GM19324 (cell line): Measurements from ENCODE around the gene PHF23.

Source experiments
- ATAC-seq: cut with Tn5 transposase; IDR thresholded peaks from one replicate; pipeline ENCODE4 v1.9.1; 2021; ENCODE audit warnings: mild to moderate bottlenecking, moderate library complexity; ENCODE audit not compliant: unreplicated experiment, low FRiP score

Gene PHF23

DNA sequence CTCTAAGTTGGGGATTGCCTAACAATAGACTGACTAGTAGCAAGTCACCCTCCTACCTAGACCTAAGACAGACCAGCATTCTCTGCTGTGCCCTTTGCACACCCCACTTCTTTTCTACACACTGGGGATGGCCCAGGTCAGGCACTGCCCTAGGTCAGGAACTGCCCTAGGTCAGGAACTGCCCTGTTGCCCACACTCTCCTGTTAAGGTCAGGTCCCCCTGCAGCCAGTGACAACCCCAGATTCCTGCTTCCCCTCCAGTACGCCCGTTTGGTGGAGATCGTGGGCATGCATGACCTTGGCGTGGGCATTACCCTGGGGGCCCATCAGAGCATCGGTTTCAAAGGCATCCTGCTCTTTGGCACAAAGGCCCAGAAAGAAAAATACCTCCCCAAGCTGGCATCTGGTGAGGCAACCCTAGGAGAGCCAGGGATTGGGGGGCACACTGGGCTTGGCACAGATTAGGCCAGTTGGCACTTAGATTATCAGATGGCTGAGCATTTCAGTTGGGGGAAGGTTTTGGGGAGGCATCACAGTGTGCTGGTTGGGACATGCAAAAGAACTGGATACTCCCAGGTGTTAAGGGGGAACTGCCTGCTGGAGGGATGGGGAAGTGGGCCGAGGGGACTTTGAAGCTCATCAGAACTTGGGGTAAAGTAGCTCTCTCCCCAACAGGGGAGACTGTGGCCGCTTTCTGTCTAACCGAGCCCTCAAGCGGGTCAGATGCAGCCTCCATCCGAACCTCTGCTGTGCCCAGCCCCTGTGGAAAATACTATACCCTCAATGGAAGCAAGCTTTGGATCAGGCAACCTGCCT is 17.8 kb downstream of the PHF23 start:
- no peak for ATAC-seq

DNA sequence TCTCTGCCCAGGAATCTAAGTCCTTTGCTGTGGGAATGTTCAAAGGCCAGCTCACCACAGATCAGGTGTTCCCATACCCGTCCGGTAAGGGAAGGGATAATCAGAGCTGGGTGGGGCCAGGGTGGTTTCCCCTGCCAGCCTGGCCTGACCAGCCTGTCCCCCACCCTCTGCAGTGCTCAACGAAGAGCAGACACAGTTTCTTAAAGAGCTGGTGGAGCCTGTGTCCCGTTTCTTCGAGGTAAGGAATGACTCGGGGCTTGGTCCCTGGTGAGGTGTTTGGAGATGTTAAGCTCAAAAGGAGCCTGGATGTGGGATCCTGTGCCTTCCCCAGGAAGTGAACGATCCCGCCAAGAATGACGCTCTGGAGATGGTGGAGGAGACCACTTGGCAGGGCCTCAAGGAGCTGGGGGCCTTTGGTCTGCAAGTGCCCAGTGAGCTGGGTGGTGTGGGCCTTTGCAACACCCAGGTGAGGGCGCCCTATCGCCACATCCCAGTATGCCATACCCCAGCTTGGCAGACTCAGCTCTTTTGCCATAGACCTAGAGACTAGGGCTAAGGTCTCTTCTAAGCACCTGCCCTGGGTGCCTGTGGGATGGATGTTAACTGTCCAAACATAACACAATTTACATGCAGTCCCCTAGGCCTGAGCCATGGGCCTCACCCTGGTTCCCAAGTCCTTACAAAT is 18.5 kb downstream of the PHF23 start:
- no peak for ATAC-seq

DNA sequence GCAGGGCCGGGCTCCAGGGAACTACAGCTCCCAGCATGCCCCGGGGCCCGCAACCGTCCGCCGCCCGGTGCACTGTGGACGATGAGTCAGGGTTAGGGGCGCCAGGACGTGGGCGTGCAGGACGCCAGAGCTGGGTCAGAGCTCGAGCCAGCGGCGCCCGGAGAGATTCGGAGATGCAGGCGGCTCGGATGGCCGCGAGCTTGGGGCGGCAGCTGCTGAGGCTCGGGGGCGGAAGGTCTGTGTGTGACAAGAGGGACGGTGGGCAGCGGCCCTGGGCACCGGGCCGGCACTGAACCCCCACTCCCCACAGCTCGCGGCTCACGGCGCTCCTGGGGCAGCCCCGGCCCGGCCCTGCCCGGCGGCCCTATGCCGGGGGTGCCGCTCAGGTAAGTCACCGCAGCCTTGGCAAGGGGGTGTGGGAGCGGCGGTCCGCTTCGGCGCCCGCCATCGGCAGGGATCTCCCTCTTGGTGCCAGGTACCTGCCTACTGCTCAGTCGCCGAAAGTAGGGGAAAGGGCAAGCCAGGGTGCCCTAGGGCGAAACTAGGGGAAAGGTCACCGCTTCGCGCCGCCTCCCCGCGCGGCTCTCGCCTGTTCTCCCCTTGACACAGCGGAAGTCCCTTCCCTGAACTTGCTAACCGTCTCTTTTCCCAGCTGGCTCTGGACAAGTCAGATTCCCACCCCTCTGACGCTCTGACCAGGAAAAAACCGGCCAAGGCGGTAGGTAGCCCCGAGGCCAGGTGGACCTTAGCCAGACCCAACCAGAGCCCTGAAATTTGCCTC is 19.3 kb downstream of the PHF23 start, which contains the start of the genes ACADVL and DLG4:
Gene ACADVL (plus strand): TSS at position 127 of the 781 bp plus-strand sequence. CDS start 47 bp downstream, at position 174.
Gene DLG4 (minus strand): TSS at position 25 of the 781 bp plus-strand sequence.
- peak; percentile 47 for ATAC-seq

DNA sequence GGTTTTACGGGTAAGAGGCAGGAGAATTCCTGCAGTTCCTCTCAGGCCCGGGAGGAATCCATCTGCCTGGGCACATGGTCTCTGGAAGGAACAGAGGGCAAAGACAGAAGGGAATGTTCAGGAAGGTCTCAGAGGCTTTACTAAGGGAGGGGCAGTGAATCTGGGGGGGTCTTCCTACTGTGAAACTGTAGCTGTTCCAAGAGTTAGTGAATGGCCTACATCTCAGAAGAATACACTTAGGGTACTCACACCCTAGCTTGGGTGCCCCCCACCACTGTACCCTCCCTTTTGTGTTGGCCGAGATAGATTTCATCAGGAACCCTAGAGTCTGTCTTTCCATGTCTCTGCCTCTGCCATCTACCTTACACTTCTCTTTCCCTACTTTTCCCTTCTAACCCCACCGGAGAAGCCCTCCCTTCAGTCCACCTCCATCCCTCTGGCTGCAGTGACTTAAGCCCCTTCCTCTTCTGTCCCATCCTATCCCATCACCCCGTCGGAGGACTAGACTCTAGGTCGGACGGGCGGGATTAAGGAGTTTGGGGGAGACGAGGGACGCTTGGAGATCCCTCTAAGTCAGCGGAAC is 19.9 kb downstream of the PHF23 start:
- no peak for ATAC-seq

DNA sequence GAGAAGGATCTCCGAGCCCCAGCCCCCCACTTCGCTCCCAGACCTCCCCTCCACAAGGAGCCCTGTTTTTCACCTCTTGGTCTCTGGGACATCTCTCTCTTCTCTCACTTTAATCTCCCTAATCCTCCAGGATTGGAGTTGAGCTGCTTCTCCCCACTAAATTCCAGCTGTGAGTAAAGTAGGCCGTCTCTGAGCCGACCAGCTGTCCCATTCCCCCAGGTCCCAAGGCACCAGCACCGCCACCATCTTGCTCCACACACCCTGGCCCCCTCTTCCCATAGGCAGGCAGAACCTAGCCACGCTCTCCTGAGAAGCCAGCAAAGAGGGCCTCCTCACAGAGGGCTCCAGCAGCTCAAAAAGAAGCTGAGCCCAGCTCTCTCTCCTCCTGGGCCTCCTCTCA is 20.5 kb downstream of the PHF23 start:
- no peak for ATAC-seq

DNA sequence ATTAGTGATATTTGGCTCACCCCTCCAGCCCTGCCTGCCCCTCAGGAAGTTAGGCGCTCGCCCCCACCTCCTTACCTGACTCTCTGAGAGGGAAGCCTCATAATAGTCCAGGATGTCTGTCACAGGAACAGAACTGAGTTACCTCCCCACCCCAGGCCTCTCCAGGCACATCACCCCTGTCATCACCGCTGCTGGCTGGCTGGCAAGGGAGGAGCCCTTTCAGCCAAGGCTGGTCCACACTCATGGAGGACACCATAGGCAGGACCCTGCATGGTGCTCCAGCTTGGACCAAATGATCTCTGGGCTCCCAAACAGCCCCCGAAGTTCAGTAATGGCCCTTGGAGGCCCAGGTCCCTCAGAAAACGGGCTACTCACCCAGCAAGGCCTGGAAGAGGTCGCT is 21.1 kb downstream of the PHF23 start:
- ATAC-seq: no peak

DNA sequence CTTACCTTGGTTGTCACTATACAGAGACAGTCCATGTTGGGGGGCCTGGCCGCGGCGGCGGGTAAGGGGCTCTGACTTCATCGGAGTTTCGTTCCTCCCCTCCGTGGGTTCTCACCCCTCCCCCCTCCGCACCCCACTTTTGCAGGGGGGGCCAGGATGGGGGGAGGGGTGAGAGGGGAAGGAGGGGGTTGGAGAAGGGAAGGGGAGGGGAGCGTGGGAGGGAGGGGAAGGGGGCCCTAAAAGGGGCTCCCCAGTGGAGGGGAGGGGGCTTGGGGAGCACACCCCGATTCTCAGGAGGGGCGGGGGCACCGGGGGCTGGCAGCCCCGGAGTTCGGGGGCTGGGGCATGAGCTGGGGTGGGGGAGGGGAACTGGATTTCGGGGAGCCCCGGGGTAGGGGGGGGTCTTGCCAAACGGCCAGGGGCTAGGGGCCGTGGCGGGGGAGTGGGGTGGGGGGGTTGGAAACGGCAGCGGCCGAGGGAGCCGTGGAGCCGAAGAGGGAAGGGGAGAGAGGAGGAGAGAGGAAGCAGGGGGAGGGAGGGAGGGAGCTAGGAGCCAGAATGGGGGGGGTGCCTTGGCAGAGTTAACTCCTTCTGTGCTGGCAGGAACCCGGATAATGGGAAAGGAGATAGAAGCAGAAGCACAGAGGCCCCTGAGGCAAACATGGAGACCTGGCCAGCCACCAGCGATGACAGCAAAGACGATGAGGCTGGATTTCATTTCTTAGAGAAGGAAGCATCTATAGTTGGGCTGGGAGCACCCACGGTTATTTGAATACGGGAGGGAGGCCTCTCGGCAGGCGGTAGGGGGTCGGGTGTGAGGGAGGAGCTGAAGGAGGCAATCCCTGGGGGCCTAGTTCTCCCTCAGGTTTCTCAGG is 21.9 kb downstream of the PHF23 start:
- ATAC-seq: no peak

DNA sequence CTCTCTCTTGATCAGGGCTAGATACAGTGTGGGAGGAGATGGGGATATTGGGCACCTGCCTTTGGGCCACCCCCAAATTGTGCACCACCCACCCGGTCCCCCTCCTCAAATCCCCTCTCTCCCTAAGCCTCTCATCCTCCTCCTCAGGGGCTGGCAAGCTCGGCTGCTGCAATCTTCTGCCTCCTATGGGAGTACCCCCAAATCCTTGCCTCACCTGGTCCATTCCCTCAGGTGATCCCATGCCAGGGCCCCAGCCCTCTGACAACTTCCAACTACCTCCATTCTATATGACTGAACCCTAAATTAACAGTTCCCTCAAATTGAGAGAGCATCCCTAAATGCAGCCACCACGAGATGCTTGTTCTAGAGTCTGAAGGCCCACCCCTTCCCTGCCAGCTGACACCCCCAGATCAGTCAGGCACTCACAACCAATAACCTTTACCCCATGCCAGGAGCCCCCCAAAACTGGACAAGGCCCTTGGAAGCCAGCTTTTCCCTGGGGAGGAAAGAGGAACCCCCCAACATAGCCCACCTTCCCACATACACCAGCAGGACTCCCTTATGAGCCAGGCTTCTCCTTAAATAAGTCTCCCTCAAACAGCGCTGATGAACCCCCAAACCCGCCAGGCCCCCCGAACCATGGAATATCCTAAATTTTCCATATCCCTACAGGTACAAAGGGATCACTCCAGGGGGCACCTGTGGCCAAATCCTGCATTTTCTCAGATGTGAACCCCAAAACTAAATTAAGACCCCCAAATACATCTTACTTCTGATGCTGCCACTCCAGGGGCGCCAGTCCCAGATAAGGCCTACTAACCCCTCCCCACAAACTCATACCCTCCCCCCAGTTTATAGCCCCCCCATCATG is 22.8 kb downstream of the PHF23 start:
- ATAC-seq: no peak

DNA sequence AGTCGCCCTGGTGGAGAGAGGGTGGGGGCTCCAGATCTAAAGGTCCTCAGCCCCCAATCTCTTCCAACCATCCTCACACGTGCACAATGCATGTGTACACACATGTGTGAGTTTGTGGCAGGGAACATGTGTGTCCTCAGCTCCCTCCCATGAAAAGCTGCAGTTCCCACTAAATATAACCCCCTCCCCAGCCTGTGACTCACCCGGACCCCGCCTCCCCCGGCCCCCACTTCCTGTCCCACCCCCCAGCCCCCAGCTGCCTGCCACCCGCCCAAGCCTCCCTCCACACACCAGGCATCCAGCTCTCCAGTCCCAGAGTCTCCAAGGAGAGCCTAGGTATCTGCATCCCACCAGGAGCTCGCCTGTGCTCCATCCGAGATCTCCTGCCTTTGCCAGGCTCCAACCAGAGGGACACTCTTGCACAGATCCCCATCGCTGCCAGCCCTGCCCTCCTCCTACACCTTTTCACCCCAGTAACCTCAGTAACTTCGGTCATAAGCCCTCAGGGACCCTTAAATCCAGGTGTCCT is 23.5 kb downstream of the PHF23 start:
- ATAC-seq: no peak

DNA sequence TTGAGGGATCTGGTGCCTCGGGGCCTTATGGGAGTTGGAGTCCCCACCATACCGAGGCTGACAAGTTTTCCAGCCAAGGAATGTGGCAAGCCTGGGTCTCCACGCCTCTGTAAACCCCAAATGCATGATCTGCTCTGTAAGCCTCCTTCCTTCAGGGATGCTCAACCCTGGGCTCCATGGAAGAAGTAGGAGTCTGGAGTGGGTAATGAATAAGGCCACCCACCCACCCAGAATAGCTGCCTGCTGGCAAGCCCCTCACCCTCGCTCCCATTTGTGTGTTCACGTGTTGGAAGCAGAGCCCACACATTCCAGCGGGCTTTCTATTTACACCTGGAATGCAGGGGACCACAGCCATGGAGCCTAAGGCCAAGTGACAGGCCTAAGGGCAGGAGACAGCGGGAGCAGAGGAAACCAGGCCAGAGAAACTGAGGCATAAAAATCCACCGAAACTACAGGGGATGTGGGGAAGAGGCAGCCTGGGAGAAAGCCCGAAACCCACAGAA is 24.1 kb downstream of the PHF23 start:
- ATAC-seq: no peak

DNA sequence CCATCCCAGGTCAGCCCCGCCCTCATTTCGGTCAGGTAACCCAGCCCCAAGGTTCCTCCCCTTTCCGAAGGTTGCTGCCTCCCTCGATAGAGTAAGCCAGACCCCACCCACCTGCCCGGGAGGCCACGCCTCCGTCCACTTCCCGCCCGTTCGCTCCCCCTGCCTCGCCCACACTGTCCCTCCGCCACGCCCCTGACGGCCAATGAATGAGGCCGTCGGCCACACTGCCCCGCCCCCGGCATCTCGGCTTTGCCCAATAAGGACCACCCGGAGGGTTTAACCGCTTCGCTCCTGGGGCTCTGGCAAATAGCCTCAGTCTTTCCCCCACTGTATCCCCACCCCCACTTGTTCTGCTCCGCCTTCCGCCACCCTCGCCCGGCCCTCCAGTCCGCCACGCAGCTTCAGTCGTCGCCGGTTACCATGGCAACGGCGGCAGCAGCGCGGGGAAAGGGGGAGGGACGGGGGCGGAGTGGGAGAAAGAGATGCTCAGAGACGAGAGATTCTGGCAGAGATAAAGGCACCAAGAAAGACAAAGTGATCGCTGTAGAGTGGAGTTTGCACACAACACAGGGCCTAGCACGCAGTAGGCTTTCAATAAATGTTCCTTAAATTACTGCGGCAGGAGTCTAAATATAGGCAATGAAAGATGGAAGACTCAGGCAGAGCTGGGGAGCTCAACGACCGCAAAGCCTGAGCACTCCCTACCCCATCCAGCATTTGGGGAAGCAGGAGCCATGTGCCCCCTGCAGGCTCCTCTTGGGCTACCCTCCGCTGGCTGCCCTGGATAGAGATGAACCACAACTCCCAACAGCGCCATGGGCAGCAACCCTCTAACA is 24.7 kb downstream of the PHF23 start:
- peak; percentile 83 for ATAC-seq

DNA sequence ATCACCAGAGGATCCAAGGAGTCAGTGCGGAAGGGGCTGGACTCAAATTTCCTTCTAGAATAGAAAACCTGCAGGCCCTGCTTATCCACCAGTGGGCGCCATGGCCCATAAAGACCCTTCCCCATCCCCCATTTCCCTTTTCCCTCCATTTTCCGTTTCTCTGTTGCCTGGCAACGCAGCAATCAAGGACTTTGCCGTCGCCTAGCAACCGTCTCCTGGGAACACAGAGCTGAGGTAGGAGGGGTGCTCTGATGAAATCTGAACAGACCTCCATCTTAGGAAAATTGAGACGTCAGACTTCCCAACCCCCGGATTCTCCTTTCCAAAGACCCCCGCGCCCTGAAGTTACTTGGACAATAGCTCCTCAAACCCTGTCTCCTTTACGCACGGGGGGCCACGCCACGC is 25.4 kb downstream of the PHF23 start:
- ATAC-seq: no peak

DNA sequence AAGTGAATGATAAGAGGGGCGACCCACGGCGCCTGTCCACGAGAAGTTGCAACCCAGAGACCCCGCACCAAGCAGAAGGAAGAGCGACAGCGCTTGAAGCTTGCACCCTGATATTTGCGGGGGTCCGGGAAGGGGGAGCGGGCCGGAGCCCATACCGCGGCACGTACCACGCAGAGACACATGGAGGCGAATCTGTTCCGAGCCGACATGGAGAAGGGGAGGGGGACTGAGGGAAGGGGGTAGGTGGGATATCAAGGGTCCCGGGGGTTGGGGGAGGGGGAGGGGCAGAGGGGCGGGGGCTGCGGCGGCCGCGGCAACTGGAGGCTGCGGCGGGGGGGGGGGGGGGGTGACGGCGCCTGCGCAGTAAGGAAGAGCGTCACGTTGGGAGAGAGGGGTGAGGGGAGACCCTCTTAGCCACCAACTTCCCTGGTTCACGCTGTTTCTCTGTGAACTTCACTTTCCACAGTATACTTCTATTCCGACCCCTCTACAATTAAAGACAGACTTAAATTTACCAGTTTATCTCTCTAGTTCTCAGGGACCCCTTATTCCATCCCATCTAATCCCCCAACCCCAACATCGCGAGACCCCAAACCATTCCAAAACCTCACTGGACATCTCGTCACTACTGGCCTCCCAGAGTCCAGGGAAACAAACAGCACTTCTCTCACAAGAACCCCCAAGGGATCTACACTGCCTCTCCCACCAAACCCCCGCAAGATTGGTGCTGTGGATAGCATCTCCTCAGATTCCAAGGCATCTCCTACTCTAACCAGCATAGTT is 27.6 kb downstream of the PHF23 start:
- ATAC-seq: no peak

DNA sequence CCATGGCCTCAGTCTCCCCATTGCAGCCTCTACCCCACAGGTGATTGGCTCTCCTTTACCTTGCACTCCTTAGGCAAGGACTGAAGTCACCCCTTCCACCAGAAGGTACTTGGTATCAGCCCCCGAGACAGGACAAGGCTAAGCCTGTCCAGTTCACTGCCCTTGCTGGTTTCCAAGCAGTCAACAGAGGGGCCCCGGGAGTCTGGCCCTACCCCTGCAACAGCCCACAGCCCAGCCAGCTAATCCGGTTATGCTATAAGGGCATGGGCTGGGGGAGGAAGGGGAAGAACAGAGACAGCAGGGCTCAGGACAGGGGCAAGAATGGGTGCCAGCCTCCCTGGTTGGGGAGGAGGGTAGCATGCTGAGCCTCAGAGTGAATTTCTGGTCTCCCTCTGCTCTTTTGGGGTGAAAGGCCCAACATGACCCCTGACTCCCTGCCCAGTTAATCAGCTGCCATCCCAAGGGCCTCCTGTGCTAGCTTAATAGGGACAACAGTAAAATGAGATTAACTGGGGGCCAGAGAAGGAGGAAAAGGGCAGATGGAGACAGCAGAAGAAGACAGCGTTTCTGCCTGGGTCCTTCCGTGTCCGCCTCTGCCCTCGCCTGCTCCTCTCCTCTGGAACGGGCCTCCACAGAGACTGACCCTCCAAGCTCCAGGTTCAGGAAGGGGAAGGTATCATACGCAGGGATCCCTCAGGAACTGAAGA is 30.4 kb downstream of the PHF23 start:
- no peak for ATAC-seq

DNA sequence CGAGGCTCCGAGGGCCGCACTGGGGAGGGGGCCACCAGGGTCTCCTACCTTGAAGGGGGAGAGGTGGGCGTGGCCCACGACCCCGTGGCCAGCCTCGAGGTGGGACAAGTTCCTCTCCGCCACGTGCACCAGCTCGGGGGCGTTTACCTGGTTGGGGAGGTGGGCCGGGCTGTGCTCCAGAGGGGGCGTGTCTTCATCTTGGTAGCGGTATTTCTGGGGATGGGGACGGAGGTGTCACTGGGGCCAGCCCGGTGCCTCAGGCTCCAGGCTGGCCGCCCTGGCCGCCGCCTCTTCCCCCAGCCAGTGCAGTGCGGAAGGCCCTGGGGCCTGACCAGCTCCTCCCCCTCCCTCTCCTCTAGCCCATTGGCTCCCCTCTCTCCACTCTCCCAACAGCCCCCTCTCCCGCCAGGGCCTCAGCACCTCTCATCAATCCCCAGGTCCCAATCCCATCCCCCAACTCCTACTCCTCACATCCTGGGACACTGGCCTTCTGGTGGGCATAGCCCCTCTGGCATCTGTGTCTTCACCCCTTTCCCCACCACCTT is 31.2 kb downstream of the PHF23 start:
- no peak for ATAC-seq
